HG02970 (cell line): ENCODE results near the gene LAMC3.
"Not testable (repeated sequence)": the region's sequence is repeated elsewhere in the genome, so short reads cannot be mapped to it uniquely, and the experiment has no call there.

ENCODE experiments used
- ATAC-seq: cut with Tn5 transposase; IDR thresholded peaks from one replicate; pipeline ENCODE4 v1.9.1; 2021; ENCODE audit warnings: mild to moderate bottlenecking, moderate library complexity, moderate number of reproducible peaks; ENCODE audit not compliant: unreplicated experiment, low FRiP score

LAMC3 gene

DNA sequence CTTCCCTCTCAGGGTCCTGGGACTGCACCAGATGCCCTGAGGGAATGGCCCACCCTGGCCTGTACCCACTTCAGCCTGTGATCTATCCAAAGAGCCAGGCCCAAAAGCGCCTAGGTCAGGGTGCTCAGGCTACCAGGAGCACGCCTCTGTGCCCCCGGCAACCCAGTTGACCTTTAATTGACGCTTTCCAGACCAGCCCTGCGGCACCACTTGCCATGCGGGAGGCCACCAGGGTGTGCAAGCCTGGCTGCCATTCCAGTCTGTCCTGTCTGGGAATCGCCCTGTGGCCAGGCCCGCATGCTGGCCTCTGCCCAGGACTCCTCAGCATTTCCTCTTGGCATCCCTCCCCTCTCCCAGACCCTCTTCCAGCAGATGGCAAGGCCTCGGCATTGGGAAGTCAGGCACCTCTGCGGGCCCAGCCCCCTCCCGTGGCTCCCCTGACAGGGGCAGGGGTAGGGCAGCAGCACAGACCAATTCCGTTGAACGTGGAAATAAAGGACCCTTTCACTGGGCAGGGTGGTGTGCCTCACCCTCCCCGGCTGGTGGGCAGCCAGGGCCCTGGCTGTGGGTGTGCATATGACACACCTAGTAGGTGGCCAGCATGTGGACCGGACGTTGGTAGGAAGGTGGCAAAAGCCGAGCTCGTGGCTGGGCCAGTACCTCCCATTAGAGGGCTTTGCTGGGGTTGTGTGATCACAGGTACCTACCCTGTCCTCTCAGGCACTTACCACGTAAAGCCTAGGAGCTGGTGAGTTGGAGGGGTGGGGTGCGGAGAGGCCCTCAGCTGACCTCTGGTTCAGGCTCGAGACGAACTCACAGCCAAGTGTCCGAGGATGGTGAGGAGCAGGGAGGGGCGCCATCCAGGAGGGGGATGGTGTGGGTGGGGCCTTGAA is 83.8 kb downstream of the LAMC3 start:
- ATAC-seq, result no peak

DNA sequence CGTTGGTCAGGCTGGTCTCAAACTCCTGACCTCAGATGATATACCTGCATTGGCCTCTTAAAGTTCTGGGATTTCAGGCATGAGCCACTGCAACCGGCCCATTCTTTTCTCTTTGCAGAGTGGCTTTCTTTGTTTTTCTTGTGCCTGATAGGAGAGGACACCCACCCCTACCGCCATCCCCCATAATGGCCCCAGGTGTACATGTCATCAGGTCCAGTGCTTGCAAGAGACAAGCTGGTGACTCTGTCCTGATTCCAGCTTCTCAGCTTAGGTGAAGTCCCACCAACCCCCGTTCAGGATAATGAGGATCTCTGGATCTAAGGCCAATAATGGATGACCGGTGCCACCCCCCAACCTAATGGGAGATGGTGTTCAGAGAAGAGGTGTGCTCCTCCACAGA is 85.0 kb downstream of the LAMC3 start:
- ATAC-seq, result no peak

DNA sequence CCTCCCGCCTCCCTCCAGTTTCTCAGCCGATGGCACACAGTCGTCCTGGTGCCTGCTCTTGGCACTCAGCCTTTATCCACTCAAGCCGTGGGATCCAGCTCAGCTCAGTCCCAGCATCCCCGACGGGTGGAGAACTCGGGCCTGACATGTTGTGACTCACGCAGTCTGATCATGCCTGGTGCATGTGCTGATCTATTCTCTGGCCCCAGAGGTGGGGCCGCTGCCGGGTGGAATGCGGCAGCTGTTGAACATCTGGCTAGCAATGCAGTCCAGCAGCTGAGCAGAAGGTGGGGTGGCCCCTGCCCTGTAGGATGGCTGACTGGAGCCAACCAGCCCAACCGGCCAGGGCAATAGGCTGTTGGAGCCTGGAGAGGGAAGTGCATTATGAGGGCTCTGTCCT is 85.6 kb downstream of the LAMC3 start:
- ATAC-seq, result no peak

DNA sequence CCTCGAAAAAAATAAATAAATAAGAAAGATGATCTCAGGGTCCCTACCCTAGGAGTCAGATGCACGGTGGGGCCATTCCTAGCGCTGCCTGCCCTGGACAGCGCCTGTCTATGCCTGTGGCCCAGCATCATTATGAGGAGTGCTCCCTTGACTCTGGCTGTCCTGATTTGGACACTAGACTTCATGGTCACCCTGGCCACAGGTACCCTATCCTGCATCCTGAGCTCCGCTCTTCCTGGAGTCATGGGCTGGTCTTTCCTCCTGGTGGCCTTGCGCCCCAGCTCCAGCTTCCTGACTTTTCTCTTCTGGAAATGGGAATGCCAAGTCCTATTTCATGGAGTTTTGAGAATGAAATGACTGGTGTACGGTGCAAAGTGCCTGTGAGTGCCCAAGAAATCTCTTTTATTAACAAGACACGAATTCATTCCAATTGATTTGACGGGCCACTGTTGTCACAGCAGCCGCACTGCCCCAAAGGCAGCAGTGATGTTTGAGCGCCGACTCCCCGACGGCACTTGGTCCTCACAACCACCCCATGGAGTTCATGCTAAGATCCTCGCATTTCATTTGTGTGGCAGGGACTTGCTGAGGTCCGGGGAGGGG is 86.8 kb downstream of the LAMC3 start:
- no peak for ATAC-seq

DNA sequence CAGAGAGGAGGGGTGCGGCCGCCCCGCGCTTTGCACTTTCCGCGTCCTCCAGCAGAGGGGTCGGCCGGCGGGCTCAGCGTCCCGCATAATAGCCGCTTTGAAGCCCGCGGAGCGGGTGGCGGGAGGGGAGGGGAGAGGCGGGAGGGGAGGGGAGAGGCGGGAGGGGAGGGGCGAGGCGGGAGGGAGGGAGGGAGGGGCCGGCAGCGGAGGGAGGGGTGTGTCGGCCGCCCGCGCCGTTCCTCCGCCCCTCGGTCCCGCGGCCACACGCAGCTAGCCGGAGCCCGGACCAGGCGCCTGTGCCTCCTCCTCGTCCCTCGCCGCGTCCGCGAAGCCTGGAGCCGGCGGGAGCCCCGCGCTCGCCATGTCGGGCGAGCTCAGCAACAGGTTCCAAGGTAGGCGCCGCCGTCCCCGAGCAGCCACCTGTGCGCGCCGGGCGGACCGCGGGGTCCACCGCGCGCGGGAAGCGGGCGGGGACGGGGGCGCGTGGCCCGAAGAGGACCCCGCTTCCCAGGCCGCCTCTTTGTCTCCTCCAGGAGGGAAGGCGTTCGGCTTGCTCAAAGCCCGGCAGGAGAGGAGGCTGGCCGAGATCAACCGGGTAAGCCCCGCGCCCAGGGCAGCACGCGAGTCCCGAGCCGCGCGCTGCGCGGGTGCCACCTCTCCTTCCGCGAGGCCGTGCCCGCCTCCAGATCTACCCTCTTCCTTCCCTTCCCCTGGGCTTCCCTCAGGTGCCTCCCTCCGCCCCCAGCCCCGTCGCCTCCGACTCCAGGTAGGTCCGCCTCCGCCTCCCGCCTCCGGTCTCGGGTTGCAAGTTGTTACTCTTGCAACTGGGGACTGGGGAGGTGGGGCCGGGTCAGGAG is 87.5 kb downstream of the LAMC3 start, which contains the start of gene AIF1L:
Gene AIF1L (plus strand): TSS at position 263 of the 857 bp plus-strand sequence. CDS start 99 bp downstream, at position 362.
- no peak for ATAC-seq

DNA sequence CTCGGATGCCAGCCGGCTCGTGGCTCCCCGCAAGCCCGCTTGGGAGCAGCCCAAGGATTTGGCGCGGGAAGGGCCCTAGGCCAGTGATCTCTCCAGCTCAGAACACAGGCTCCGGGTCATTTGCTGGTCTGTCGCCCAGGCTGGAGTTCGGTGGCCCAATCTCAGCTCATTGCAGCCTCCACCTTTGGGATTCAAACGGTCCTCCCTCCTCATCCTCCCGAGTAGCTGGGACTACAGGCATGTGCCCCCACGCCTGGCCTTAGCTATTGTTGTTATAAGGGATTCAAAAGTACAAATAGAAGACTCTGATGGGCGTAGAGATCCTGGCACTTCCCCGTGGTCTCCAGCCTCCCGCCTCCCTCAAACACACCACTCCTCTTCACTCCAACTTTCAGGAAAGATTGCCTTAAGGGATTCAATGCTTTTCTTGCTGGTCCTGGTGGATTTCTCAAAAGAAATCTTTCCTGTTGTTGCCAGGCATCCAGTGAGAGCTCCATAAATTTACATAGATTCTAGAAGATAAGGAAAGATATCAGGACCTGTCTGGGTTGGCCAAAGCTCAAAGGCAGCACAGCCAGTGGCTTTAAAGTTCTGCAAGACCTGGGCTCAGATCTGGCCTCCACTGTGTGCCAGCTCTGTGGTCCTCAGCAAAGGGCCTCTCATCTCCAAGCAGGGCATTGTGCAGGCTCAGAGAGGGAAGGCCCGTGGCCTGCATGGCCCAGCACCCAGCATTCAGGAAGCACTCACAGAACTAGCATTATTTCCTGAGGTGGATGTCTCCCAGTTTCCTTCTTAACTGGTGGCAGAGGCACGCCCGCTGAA is 88.4 kb downstream of the LAMC3 start:
- ATAC-seq, result no peak

DNA sequence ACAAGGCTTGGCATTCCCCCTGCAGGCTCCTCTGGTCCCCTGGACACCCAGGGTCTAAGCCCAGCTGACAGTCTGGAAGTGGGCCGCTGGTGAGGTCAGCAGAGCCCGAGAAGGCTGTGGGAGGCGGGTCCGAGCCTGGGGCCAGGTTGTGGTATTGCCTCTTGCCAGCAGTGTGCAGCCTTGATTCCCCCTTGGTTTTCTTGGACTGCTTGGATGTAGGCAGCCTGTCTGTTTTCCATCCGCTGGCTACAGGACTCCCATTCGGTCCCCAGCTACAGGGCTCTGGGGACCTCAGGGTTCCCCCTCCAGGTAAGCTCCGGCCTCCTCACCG is 88.9 kb downstream of the LAMC3 start:
- no peak for ATAC-seq

DNA sequence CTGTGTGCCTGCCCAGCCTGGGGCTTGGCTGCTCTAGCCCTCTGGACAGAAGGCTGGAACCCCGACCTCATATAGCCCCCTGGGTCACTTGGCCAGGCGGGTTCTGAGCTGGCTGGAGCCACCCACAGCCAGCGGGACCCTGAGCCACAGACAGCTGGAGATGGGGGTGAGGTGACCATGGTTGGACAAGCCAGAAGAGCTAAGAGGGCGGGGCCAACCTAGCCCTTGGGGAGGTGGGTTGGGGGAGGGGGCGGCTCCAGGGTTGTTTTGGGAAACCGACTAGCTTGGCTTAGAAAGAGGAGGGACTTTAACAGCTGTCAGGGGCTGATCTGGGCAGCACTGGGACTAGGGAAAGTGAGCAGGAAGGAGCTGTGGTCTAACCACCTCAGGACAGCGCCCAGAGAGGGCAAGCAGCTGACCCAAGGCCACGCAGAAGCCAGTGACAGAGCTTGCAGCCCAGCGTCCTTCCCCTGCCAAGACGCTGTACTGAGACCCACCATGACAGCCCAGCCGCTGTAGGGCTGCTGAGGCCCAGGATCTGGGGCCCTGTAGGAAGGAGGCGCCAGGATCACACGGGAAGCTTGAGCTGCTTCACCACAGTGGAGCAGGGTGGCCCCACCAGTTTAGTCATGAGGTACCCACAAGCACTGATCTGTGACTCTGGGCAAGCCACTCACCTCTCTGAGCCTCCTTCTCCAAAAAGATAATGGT is 89.6 kb downstream of the LAMC3 start:
- ATAC-seq, result no peak

DNA sequence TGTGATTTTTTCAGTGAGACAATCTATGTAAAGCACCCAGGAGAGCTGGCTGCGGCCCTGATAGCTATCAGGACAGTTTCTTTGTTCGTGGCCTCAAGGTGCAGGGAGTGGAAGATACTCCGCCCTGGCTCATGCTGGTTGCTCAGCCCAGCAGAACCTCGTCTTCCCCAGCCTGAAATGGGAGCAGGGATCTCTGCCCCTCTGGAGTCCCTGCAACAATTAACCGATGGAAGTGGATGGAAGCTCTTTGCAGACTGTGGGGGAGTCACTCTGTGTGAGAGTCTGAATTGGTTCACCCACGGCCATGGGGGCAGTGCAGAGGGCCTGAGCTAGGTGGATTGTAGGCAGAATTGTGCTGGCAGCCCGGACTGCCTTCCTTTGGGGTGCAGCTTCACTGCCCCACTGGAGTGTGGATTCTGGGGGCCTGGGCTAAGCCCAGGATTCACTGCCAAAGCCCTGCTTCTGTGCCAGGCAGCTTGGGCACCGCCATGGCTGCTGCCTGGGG is 90.2 kb downstream of the LAMC3 start:
- ATAC-seq, result no peak

DNA sequence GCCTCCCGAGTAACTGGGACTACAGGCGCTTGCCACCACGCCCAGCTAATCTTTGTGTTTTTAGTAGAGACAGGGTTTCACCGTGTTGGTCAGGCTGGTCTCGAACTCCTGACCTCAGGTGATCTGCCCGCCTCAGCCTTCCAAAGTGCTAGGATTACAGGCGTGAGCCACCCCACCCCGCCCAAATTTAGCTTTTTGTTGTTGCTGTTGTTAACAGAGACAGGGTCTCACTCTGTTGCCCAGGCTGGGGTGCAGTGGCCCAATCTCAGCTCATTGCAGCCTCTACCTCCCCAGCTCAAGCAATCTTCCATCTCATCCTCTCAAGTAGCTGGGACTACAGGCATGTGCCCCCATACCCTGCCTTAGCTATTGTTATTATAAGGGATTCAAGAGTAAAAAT is 90.9 kb downstream of the LAMC3 start:
- ATAC-seq, result not testable (repeated sequence)

DNA sequence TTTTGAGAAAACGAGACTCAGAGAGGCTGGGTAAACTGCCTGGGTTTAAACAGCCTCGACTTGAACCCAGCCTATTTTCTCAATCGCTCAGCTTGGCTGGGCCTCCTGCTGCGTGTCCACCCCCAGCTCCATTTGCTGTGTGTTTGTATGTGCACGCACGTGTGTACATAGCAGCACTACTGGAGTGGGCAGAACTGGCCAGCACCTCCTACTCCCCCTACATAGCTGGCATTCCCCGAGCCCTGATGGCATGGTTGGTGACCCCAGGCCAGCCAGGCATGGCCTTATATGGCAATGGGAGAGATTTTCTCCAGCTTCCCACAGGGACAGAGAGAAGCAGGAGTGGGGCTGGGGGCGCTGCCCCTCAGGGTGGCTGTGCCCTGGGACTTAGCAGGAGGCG is 91.5 kb downstream of the LAMC3 start:
- ATAC-seq, result no peak

DNA sequence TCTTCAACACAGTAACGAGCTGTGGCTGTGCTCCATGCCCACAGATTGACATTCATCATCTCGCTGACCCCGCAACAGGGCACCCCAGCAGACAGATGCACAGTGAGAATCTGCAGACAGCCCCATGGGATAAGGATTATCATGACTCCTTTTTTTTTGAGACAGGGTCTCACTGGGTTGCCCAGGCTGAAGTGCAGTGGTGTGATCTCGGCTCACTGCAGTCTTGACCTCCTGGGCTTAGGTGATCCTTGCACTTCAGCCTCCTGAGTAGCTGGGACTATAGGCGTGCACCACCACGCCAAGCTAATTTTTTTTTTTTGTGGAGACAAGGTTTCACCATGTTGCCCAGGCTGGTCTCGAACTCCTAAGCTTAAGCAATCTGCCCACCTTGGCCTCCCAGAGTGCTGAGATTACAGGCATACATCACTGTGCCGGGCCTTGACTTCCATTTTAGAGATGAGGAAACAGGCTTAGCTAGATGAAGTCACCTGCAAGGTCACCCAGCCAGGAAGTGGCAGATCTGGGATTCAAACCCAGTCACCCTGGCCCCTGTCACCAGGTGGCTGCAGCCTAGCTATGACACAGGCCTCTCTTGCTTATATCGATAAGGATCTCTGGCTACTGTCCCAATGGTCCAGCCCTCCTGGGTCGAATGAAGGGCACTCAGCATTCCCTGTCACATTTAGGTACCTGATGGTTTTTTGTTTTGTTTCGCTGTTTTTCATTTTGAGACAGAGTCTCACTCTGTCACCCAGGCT is 92.4 kb downstream of the LAMC3 start:
- no peak for ATAC-seq

DNA sequence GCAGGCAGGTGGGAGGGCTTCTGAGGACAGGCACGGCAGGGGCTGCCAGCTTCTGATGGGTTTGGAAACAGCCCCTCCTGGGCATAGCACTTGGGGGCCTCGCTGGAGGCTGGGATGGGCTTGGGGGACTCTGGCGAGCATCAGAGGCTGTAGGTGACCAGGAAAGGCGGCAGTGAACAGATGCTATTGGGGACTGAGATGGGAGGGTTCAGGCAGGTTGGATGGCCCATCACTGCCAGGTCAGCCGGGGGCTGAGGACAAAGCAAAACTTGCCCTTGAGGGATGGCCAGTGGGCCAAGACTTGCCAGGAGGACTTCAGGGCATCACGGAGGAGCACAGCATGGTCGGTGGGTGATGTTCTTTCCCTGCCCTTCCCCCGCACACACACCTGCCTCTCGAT is 94.0 kb downstream of the LAMC3 start:
- no peak for ATAC-seq

DNA sequence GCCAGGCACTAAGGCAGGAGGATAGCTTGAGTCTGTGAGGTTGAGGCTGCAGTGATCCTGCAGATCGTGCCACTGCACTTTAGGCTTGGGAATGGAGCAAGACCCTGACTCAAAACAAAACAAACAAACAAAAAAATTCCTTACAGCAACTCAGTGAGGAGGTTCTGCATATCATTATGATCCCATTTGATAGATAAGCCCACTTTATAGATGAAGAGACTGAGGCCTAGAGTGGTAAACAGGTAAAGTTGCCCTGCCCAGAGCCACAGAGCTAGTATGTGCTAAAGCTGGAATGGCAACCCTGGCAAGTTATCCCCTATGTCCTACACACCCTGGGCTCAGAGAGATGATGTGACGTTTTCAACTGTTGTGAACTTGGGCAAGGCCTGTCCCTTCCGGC is 94.6 kb downstream of the LAMC3 start:
- ATAC-seq, result no peak

DNA sequence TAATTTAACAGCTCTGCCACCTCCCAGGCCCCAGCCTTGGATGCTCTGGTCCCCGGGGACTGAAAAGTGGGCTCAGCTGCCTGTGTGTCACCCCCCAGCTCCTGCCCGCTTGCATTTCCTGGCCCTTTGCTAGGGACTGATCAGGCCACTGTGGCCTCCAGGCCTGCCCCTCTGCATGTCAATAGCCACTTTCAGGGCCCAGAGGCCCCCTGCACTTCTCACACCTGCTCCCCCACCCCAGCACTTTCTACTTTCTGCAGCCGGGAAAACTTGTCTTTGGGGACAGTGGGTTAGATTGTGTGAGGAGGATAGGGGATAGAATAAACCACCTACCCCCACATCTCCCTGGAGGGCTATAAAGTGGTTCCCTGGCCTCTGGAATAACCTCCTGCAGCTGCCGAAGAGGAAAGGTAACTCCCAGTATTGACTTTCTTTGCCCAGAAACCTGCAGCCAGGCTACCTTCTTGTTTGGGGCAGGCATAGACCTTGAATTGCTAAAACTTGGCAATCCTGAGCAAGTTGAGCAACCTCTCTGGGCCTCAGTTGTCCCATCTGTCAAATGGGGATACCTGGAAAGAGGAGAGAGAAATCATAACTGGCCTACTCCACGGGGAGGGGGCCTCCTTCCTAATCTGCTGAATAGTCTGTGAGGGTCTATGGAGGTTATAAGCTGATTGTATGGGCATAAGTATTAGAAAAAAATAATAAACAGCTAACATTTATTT is 95.2 kb downstream of the LAMC3 start:
- ATAC-seq, result no peak

DNA sequence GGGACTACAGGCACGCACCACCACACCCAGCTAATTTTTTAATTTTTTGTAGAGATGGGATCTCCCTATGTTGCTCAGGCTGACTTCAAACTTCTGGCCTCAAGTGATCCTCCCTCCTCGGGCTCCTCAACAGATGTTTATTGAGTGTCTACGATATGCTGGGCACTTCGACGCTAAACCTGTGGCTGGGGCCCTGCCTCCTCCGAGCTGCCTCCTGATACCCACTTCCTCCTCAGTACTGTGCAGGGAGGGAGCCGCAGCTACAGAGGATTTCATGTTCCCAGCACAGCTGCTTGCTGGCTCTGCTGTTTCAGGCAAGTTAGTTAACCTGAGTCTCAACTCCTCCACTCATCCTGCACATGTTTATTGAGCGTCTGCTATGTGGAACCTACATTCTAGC is 97.0 kb downstream of the LAMC3 start:
- no peak for ATAC-seq

DNA sequence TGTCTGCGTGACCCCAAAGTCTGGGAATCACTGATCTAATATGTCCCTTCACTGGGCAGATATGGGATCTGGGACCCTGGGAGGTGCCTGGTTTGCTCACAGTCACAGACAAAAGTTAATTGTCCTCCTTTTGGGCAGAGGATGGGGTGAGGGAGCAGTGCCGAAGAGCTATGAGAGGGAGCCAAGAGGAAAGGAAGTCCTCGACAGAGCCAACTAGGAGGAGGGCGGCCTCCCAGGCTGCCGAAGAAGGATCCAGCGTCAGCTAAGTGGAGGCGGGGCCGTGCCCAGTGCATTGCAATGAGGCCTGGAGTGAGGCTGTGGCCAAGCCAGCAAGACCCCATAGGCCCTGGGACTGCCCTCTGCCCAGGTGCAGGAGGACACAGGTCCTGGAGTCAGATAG is 98.8 kb downstream of the LAMC3 start:
- no peak for ATAC-seq

DNA sequence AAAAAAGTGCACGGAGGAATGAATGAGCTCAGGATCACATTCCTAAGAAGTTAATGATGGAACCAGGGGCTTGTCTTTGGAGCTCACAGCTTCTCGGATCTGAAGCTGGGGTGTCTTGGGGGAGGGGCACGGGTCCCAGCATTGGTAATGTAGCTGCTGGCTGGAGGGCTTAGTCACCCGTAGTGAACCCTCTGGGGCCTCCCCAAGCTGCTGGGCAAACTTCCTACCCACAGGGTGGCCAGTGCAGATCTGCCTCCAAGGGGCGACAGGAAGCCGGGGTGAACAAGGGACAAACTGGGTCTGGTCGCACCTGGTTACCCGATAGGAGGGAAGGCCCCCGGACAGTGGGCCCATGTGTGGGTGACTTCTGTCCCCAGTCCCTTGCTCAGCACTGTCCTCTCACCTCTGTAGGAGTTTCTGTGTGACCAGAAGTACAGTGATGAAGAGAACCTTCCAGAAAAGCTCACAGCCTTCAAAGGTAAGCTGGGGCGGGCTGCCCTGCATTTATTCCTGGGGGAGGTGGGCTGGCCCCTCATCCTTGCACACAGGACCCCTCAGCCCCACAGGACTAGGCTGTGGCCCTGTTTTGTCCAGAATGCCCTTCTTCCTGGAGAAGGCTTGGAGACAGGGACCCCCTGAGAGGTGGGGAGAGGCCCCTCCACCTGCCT is 102.3 kb downstream of the LAMC3 start:
- ATAC-seq, result no peak
